HepG2 (cell line): Measurements from ENCODE around the gene METTL22. TPM values are rescaled to one million over a fixed set of nuclear protein-coding genes. Genes with fewer than 3 reads are reported as not detected.

Experiments
- ATF7 ChIP-seq, 2 experiments: fragments of 450-650 bp in 1 of 2; sonication (generic) in 1 of 2; formaldehyde crosslinking in 1 of 2; IDR thresholded peaks; 2 replicates each; pipeline versions ENCODE4 v1.4.0 to v1.6.1; 2016 to 2020; ENCODE audit warnings: antibody characterized with exemption in 1 of 2, mild to moderate bottlenecking in 1 of 2, missing genetic modification reagents in 1 of 2
- IKZF4 ChIP-seq: sonication (generic); formaldehyde crosslinking; IDR thresholded peaks from 2 replicates; pipeline ENCODE4 v1.5.1; 2020; ENCODE audit warnings: borderline replicate concordance, mild to moderate bottlenecking, low read depth, missing genetic modification reagents; ENCODE audit errors: not compliant biosample characterization
- NFE2L1 ChIP-seq: sonication (generic); formaldehyde crosslinking; IDR thresholded peaks from 2 replicates; pipeline ENCODE4 v1.4.0; 2020; ENCODE audit warnings: missing genetic modification reagents, mild to moderate bottlenecking, borderline replicate concordance
- NFIB ChIP-seq: sonication (generic); formaldehyde crosslinking; IDR thresholded peaks from 2 replicates; pipeline ENCODE4 v1.9.0; 2021; ENCODE audit warnings: missing genetic modification reagents, mild to moderate bottlenecking, borderline replicate concordance
- NR2F2 ChIP-seq: IDR thresholded peaks from 2 replicates; pipeline ENCODE4 v1.6.1; 2012; ENCODE audit warnings: low read depth, inconsistent platforms, borderline replicate concordance
- ZBTB8A ChIP-seq: sonication (generic); formaldehyde crosslinking; IDR thresholded peaks from 2 replicates; pipeline ENCODE4 v1.4.0; 2020; ENCODE audit warnings: mild to moderate bottlenecking, low read depth, missing genetic modification reagents, borderline replicate concordance
- ZKSCAN8 ChIP-seq: IDR thresholded peaks from 2 replicates; pipeline ENCODE4 v1.6.1; 2016; ENCODE audit warnings: borderline replicate concordance, missing genetic modification reagents, missing compliant biosample characterization
- ZNF350 ChIP-seq: sonication (generic); formaldehyde crosslinking; IDR thresholded peaks from 2 replicates; pipeline ENCODE4 v1.4.0; 2020; ENCODE audit warnings: mild to moderate bottlenecking, low read depth, missing genetic modification reagents, borderline replicate concordance
- ZNF383 ChIP-seq: sonication (generic); formaldehyde crosslinking; IDR thresholded peaks from 2 replicates; pipeline ENCODE4 v1.4.0; 2020; ENCODE audit warnings: missing genetic modification reagents, mild to moderate bottlenecking, borderline replicate concordance
- ZNF547 ChIP-seq: sonication (generic); formaldehyde crosslinking; IDR thresholded peaks from 2 replicates; pipeline ENCODE4 v1.5.1; 2020; ENCODE audit warnings: mild to moderate bottlenecking, missing genetic modification reagents
- ZNF782 ChIP-seq: sonication (generic); formaldehyde crosslinking; IDR thresholded peaks from 2 replicates; pipeline ENCODE4 v1.4.0; 2020; ENCODE audit warnings: missing genetic modification reagents, mild to moderate bottlenecking, borderline replicate concordance
- polyA plus RNA-seq, 8 experiments: library from polyadenylated mRNA; depleted of rRNA in 3 of 8; stranded (reverse) in 7 of 8; unstranded in 1 of 8; fragments of >200 nt; fragmentation: Illumina TruSeq in 4 of 8; extraction: Trizol in 4 of 8; gene quantifications; 2 replicates each; pipeline versions ENCODE4 v1.2.1 to v1.2.3, GENCODE V29; 2011 to 2016; ENCODE audit warnings: low read depth in 4 of 8, missing spikeins in 1 of 8, mixed read lengths in 1 of 8; ENCODE audit not compliant: insufficient read depth in 1 of 8
- total RNA-seq, 5 experiments: library from RNA; depleted of rRNA; stranded (reverse); fragments of >200 nt; fragmentation: Illumina TruSeq; extraction: Trizol; gene quantifications; 2 replicates each; pipeline ENCODE4 v1.2.3, GENCODE V29; 2016; ENCODE audit warnings: low read depth in 1 of 5
- TF ChIP-seq, protein P1 (sequence below): sonication (generic); formaldehyde crosslinking; IDR thresholded peaks from 2 replicates; pipeline ENCODE4 v1.4.0; 2020; ENCODE audit warnings: mild to moderate bottlenecking, missing genetic modification reagents
- TF ChIP-seq, protein P2 (sequence below): sonication (generic); formaldehyde crosslinking; IDR thresholded peaks from 2 replicates; pipeline ENCODE4 v1.8.1; 2023; ENCODE audit warnings: mild to moderate bottlenecking, inconsistent platforms, moderate library complexity, missing genetic modification reagents, borderline replicate concordance
- TF ChIP-seq, protein P3 (sequence below): sonication (generic); formaldehyde crosslinking; IDR thresholded peaks from 2 replicates; pipeline ENCODE4 v1.4.0; 2020; ENCODE audit warnings: mild to moderate bottlenecking, missing genetic modification reagents, borderline replicate concordance
- TF ChIP-seq, protein P4 (sequence below), 2 experiments: fragments of 450-650 bp in 1 of 2; sonication (generic) in 1 of 2; formaldehyde crosslinking; IDR thresholded peaks; 2 replicates each; pipeline versions ENCODE4 v1.5.0 to v1.8.0; 2020 to 2022; ENCODE audit warnings: mild to moderate bottlenecking in 1 of 2, missing genetic modification reagents in 1 of 2

METTL22 gene
- total and polyA plus RNA-seq, 2 of the 13 experiments (the other 11 are each of a cell fraction or from before 2014, with no cell fraction given) = 36.2 to 94.8 TPM

DNA sequence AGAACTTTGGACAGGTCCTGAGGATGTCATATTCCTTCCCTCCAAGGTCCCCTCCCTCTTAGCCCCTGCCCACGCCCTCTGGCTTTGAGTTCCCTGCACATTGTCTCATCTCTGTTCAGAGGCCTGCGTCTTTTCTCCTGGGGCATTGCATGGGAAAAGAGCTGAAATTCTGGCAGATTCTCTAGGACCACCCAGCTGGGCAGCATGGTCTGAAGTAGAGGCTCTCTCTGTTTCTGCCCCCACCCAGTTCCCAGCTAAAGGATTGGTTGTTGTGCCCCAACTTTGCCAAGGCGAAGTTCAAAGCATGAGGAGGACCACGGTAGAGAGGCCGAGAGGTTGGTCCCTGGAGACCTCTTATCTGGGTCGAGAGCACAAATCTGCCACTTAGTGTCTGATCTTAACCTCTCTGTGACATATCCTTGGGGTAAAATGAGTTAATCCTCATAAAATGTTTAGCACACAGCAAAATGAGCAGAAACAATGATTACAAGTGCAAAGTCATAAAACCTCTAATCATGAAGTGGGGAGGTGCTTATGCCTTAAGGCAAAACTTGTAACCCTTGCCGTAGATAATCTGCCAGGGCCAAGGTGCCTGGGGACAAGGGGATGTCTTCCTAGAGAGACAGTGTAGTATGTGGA lies 55.4 kb downstream of the METTL22 start (continued):
- TF ChIP-seq, protein P1, sequence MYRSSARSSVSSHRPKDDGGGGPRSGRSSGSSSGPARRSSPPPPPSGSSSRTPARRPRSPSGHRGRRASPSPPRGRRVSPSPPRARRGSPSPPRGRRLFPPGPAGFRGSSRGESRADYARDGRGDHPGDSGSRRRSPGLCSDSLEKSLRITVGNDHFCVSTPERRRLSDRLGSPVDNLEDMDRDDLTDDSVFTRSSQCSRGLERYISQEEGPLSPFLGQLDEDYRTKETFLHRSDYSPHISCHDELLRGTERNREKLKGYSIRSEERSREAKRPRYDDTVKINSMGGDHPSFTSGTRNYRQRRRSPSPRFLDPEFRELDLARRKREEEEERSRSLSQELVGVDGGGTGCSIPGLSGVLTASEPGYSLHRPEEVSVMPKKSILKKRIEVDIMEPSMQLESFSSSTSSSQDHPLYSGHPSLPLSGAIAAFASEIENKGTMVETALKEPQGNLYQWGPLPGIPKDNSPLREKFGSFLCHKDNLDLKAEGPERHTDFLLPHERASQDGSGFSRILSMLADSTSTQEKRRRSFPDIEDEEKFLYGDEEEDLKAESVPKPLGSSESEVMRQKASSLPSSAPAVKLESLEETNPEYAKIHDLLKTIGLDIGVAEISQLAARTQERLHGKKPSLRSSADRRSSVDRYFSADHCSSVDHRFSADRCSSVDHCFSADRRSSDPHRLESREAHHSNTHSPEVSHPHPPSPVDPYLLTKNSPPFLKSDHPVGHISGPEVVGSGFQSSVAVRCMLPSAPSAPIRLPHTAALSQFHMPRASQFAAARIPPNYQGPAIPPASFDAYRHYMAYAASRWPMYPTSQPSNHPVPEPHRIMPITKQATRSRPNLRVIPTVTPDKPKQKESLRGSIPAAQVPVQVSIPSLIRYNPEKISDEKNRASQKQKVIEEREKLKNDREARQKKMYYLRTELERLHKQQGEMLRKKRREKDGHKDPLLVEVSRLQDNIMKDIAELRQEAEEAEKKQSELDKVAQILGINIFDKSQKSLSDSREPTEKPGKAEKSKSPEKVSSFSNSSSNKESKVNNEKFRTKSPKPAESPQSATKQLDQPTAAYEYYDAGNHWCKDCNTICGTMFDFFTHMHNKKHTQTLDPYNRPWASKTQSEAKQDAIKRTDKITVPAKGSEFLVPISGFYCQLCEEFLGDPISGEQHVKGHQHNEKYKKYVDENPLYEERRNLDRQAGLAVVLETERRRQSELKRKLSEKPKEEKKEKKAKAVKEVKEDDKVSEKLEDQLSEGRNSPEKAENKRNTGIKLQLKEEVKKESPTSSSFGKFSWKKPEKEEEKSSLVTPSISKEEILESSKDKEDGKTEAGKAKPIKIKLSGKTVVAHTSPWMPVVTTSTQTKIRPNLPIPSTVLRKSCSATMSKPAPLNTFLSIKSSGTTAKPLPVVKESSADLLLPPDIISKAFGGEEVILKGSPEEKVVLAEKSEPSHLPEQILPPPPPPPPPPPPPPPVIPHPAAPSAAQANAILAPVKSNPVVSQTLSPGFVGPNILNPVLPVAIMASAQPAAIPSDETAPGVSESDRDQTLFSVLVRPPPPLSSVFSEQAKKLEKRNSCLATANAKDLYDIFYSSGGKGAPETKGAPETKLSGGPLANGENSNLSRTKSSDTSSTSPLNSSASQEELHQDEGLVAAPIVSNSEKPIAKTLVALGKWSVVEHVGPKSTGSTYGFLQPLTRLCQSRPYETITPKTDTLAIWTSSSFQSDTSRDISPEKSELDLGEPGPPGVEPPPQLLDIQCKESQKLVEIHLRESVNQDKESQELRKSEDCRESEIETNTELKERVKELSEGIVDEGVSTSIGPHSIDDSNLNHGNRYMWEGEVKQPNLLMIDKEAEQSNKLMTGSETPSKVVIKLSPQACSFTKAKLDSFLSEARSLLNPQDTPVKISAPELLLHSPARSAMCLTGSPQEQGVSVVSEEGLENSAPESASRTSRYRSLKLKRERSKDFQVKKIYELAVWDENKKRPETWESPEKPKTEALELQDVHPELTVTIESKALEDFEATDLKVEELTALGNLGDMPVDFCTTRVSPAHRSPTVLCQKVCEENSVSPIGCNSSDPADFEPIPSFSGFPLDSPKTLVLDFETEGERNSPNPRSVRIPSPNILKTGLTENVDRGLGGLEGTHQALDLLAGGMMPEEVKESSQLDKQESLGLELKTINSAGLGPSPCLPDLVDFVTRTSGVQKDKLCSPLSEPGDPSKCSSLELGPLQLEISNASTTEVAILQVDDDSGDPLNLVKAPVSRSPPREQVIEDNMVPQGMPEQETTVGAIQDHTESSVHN (CRISPR knock-in tag) = peak; percentile 64; the same call in 1 of the 2 replicates
- TF ChIP-seq, protein P2, sequence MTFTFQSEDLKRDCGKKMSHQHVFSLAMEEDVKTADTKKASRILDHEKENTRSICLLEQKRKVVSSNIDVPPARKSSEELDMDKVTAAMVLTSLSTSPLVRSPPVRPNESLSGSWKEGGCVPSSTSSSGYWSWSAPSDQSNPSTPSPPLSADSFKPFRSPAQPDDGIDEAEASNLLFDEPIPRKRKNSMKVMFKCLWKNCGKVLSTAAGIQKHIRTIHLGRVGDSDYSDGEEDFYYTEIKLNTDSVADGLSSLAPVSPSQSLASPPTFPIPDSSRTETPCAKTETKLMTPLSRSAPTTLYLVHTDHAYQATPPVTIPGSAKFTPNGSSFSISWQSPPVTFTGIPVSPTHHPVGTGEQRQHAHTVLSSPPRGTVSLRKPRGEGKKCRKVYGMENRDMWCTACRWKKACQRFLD (CRISPR knock-in tag) = no peak
- TF ChIP-seq ZNF350 (CRISPR knock-in tag) = 0 out of 2 replicates have a peak, but pooled peaks have one; percentile 27
- no peak for TF ChIP-seq NFIB (CRISPR knock-in tag)
- 0 out of 2 replicates have a peak, but pooled peaks have one; percentile 21 for TF ChIP-seq ZNF383
- TF ChIP-seq, protein P3, sequence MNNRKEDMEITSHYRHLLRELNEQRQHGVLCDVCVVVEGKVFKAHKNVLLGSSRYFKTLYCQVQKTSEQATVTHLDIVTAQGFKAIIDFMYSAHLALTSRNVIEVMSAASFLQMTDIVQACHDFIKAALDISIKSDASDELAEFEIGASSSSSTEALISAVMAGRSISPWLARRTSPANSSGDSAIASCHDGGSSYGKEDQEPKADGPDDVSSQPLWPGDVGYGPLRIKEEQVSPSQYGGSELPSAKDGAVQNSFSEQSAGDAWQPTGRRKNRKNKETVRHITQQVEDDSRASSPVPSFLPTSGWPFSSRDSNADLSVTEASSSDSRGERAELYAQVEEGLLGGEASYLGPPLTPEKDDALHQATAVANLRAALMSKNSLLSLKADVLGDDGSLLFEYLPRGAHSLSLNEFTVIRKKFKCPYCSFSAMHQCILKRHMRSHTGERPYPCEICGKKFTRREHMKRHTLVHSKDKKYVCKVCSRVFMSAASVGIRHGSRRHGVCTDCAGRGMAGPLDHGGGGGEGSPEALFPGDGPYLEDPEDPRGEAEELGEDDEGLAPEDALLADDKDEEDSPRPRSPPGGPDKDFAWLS = peak; percentile 76; the same call in 1 of the 2 replicates
- TF ChIP-seq, protein P4, sequence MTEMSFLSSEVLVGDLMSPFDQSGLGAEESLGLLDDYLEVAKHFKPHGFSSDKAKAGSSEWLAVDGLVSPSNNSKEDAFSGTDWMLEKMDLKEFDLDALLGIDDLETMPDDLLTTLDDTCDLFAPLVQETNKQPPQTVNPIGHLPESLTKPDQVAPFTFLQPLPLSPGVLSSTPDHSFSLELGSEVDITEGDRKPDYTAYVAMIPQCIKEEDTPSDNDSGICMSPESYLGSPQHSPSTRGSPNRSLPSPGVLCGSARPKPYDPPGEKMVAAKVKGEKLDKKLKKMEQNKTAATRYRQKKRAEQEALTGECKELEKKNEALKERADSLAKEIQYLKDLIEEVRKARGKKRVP (CRISPR knock-in tag; IDR thresholded peaks at IDR 0.05) = no peak
- 0 out of 2 replicates have a peak, but pooled peaks have one; percentile 44 for TF ChIP-seq ZNF782 (CRISPR knock-in tag)
- no peak for TF ChIP-seq ZKSCAN8 (CRISPR knock-in tag)
- TF ChIP-seq ATF7 (IDR thresholded peaks at IDR 0.05) = no peak
- TF ChIP-seq ATF7 (CRISPR knock-in tag; IDR thresholded peaks at IDR 0.05) = 0 out of 2 replicates have a peak, but pooled peaks have one; percentile 60
- TF ChIP-seq NR2F2 = no peak
- no peak for TF ChIP-seq IKZF4 (CRISPR knock-in tag)
- TF ChIP-seq ZBTB8A = no peak
- 0 out of 2 replicates have a peak, but pooled peaks have one; percentile 17 for TF ChIP-seq ZNF547 (CRISPR knock-in tag)
- 0 out of 2 replicates have a peak, but pooled peaks have one; percentile 22 for TF ChIP-seq NFE2L1 (CRISPR knock-in tag)
